Activated gamma-delta T cell treated with Interleukin-2 at 50 U/mL for 16 hours (primary cell): ENCODE data around the gene SHC1.
A peak's percentile ranks its signal among the peaks of the same experiment; 100 is the strongest.

ENCODE experiments used
- DNase-seq: peaks from one replicate; pipeline ENCODE4 v3.0.0-alpha.2; 2020

Gene SHC1

DNA sequence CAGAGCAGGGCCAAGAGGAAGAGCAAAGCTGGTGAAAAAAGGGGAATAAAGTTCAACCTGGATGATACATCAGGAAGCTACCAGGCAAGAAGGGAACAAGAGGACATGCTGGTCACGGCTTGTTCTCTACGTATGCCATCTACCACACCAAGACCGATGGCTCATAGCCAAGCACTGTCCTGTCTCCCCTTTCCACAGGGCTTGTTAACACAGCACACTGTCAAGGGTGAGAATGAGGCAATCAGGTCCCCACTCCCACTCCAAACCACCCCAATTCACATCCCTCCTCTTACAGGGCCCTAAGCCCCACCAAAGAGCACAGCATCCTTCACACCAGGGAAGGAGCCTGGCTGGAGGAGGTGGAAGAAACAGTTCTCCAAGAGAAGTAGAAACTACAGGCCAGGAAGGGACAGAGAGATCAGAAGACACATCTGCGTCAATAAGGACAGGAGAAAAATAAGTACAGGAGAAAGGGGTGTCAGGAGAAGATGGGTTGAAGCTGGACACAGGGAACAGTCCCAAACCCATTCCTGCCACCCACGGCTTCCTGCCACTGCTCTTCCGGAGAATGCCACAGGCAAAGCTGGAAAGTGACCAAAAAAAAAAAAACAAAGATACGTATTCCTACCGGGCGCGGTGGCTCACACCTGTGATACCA lies 923 bp upstream of the SHC1 start:
- DNase-seq = no peak

DNA sequence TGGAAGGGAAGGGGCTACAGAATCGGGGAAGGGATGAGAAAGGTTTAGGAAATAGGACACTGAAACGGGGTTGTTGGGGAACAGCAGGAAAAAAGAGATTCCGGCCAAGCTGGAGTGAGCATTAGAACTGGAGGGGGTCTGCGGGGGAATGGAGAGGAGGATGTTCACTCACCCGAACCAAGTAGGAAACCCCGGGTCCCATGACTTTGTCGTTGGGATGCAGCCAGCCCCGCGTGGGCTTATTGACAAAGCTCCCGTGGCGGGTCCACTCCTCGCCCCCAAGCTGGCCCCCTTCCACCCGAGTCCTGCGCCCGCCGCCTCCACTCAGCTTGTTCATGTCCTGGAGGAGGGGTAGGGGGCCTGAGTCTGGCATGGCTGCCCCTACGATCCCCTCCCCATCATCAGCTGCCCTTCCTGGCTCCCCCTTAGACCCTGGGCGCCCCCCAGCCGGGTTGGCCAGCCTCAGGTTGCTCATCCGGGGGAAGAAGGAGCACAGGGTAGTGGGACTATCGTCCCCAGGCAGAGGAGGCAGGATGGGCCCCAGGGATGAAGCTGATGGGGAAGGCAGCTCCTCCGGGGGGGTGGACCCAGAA lies 591 bp downstream of the SHC1 start:
- no peak for DNase-seq

DNA sequence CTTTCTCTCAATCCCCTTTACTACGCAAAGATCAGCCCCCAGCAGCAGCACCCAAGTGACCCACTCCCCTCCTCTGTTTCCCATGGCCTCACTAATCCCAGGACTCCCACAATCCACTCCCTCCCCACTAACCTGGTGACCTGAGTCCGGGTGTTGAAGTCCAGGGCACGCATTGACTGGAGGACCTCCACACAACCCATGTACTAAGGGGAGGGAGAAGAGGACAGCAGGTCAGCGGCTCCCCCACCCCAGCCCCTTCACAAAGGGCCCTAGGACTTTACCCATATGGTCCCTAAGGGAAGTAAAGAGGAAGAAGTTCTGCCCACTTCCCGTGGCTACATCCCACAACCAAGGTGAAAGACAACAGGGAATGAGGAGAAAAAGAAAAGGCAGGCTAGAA lies 1.3 kb downstream of the SHC1 start:
- DNase-seq = no peak

DNA sequence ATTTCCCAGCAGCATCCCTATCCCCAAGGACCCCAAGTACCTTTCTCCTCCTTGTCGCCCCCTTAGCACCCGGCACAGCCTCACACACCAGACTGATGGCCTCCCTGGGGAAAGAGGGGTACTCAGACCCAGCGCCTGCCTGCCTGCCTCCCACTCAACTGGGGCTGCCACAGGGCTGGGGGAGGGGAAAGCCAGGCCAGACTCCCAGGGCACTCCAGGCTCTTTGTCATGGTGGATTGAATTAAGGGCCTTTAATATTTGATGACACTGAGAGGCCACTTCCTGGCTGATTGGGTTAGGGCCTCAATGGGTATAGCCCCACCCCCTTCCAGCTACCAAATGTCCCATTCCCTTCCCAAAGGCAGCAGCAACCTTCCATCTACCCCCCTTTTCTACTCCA lies 1.8 kb downstream of the SHC1 start:
- DNase-seq = no peak

DNA sequence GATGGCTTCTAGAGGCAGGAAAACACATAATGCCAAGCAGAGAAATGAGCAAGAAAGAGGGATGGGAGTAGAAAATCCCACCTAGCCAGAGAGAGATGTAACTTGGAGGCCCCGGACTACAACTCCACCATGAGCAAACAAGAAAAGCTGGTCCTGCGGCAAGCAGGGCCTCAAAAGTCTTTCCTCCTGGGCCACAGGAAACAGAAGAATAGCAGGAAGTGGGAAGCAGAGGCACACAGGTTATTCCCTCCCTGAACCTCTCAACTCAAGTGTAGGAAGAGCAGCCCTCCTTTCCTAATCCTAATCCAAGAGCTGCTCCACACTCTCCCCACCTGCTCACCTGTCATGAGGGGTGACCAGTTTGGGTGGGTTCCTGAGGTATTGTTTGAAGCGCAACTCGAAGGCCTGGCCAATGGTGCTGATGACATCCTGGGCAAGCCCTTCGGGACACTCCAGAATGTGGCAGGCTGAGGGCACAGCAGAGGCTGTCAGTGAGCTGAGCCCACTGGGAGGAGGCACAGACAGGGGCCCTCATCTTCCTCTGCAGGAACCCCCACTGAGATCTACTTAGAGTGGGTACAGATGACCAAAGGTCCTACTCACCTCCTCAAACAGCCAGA lies 3.1 kb downstream of the SHC1 start:
- DNase-seq = no peak

DNA sequence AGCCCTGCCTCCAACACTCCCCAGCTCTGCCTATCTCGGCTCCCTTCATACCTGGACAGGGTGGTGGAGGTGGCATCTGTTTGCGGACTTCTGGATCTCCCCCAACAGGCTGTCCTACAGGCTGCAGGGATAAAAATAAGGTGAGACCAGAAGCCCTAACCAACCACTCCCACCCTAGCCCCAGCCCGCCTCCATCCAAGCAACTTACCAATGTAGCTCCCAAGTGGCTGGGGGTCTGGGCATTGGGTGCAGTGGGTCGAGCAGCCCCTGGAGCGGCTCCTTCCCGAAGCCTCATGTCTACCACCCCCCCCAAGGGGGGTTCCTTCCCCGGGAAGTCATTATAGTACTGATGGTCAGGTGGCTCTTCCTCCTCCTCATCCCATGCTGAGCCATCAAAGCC lies 4.4 kb downstream of the SHC1 start:
- no peak for DNase-seq

DNA sequence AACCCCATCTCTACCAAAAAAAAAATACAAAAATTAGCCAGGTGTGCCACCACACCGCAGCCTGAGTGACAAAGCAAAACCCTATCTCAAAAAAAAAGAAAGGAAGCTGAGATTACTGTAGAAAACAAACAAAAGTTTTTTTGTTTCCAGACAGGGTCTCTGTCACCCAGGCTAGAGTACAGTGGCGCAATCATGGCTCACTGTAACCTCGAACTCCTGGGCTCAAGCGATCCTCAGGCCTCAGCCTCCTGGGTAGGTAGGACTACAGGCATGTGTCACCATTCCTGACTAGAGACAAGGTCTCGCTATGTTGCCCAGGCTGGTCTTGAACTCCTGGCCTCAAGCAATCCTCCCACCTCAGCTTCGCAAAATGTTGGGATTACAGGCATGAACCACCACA lies 6.2 kb downstream of the SHC1 start:
- DNase-seq = no peak

DNA sequence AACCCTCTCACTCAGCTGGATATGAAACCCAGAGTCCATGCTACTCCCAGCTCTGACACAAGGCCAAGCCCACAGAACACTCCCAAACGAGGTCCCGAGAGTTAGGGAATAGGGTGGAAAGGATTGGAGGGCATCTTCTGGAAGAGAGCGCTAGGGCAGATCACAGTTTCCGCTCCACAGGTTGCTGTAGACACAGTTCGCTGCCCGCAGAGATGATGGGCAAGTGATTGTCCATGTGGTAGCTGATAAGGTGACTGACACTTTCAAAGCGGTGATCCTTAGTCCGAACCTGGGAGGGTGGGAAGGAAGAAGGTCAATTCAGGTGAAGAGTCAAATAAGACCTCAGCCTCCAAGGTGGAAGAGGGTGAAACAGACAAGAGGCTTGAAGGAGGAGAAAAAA lies 6.9 kb downstream of the SHC1 start:
- no peak for DNase-seq

DNA sequence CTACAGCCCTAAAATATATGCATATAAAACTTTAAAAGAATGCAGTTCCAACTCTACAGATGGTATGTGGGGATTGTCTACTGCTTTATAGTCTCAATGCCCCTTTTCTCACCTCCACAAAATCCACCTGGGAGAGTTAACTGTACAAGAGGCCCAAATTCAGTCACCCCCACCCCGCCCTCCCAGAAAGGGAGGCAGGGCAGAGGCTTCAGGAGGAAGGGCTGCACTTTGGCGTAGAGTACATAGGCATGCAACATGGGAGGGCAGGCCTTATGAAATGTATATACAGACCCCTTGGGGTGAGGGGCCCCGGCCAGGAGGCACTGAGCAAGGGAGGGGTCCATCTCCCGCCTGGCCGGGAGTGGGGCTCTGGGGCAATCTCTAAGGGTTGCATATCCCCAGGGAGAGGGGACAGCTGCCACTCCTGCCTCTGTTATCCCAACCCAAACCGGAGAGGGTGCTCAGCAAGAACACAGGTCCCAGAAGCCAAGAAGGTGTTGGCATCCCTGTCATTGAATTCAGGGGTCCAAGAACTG lies 7.7 kb downstream of the SHC1 start:
- no peak for DNase-seq

DNA sequence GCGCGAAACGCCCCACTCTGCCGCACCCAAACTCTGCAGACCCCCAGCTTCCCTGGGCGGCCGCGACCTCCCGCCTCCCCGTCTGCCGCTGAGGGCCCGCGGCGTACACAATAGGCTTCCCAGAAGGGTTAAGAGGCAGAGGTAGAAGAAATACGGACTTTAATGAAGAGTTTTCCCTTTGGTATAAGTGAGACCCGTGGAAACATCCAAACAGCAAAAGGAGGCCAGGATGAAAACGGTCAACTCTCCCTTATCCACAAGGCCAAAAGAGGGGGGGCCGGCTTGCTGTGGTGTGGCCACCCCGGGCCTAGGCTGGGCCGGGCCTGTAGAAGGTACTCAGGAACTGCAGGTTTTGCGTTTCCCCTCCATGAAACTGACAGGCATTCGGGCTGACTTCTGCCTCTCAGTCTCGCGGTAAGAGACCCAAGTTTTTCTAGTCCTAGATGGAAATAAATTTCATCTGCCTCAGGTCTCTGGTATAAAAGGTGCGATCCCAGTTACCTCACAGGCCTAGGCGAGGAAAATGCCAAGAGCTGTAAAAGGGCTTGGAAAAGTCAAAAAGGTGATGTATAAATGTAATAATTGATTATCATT lies 8.3 kb downstream of the SHC1 start:
- no peak for DNase-seq

DNA sequence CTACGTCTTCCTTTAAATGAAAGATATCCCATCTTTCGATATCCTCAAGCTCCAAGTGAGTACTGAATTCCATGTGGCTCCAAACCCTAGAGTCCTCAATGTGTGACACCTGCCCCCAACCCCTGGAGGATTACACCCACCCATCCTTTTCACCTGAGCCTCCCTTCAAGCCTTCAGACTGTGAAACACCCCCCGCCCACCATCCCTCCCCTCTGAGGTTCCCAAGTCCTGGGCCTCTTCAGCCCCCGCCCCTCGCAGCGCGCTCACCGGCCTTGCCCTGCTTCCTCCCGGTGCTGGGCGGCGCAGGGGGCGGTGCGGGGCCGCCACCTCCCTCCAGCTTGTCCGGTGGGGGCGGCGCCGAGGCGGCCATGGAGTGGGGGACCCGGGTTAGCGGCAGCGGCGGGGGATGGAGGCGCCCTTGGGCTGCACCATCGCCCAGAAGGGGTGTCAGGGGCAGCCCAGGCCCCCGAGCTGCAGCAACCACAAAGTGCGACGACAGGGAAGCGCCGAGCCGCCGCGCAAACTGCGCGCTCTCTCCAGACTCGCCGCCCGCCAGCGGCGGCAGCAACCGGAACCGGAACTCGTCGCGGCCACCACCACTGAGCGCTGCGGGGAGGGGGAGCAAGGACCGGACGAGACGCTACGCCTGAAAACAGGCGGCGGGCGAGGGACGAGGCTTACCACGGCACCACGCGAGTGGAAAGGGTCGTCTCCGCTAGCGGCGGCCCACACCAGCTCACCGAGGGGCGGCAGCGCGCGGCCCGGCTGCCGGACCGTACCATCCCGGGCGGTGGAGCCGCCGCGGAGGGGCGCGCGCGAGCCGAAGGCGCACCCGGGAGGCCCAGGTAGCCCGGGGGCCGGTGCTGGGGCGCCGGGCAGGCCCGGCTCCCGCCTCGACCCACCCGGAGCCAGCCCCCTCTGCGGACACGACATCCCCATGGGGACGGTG lies 9.1 kb downstream of the SHC1 start, which contains the start of gene PYGO2:
Gene PYGO2 (minus strand): TSS at position 576 of the 949 bp plus-strand sequence. CDS start 206 bp downstream, at position 370.
- DNase-seq = peak; percentile 76

DNA sequence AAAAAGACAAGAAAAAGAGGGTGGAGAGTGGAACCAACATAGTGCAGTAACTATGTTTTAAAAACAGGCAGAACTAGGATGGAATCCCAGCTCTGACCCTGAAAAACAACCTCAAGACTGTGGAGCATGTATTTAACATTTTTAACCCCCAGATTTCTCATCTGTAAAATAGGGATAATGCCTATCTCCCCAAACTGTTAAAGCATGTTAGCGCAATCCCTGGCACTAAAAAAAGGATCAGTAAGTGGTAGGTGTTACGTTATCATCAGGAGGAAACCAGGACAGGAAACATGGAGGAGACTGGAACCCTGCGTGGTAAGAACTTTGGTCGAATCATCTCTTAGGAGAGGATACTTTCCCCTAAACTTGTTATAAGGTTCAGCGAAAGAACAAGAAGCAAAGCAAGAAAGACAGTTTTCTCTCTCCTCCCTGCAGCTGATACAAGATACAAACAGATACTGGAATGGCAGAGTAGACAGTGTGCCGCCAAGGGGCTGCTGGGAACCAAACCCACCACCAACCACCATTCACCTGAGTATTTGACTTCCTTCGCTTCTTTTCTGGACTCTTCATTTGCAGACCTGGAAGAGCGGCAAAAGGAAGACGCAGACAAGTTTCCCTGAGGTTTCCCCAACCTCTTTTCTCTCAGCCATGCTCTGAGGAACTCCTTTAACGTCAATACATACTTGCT lies 10.0 kb downstream of the SHC1 start:
- no peak for DNase-seq

DNA sequence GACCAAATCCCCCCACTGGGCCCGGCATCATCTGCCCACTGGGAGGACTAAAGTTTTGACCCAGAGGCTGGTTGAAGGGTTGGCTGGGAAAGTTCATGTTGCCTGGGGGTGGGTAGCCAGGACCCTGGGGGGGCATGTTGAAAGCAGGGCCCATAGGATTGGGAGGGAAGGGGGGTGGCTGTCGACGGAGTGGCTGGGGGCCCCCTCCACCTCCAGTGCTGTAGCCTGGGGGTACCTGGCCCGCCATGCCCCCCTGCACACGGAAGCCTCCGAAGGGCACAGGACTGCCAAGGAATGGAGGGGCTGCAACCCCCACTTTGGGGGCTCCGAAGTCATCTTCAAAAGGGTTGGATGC lies 11.1 kb downstream of the SHC1 start:
- DNase-seq = no peak

DNA sequence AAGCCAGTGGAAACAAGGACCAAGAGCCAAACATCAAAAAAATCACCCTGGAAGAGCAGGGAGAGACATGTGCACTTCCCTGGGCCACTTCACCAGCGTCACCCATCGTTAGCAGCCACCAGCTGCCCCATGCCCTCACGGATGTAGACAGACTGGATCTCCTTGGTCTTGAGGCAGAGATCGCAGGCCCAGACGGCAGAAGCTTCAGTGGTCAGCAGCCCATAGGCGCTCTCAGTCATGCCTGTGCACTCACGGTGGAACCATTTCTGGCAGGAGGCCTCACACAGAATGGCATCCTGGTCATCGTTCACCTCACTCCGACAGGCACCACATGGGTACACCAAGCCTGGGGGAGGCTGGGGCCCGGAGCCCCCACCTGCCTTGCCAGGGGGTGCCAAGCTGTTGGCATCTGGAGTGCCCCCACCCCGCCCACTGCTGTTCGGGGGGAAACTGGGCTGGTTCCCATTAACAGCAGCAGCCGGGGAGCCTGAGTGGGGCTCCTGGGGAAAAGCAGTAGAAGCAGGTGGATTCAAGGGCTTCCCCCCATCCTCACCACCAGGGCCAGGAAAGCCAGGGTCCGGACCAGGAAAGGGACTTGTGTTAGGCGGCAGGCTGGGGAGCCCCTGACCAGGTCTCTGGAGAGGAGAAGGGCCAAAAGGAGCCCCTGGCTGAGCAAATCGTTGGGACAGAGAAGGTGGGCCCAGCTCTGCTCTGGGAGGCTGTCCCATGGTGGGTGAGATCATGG lies 11.7 kb downstream of the SHC1 start:
- DNase-seq = no peak

DNA sequence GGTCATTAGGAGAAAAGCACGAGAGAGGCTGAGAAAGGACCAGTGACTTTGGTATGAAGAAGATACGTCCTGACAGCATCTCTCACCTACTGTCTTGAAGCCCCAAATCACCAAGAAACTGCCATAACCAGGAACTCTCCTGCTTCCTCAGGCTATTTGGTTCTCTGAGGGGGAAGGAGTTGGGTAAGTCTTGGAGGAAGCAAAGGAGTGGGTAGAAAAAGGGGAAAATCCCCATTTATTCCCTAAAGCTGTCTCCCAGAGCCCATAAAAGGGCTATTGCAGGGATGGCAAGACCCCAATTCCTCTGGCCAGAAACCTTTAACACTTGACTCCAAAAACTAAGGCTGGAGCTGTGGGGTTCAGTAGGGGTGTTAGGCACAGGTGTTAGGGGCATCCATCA lies 12.5 kb downstream of the SHC1 start:
- DNase-seq = no peak

DNA sequence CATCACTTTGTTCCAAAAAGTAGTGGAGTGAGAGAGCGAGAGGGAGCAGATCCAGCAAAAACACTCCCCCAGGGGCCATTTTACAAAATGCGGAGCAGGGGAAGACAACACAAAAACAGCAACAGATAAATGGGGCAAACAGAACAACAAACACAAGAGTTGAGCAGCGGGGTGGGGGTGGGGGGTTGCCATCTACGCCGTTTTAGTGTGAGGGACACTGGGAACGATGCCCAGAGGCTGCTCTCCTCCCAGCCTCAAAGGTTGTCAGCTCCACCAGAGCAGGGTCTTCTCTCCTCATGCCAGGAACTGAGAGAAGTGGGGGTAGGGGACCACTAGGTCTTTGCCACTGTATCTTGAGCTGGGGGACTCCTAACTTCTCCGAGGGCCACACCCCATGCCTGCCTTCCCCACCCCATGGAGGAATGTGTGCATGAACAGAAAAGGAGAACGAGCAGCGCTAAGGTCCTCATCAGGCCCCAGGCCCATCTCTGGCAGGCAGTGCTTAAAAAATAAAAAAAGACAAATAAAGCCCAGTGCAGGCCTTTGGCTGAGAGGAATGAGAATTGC lies 13.4 kb downstream of the SHC1 start:
- DNase-seq = no peak

DNA sequence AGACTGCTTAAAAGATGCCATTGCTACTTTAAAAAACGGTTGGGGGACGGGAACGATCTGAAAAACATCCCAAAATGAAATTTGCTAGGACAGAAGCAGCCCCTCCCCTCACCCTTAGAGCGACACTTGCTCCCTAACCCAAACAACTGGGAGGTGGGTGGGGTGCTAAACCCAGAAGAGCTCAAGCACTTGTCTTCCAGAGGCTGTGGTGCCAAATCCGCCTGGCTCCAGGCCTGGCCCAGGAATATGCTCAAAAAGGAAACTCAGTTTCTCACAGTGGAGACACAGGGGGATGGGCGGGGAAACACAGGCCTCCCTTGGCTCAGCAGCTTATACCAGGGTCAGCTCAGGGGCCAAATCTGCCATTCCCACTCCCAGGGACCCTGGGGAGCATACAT lies 14.0 kb downstream of the SHC1 start:
- DNase-seq = no peak

DNA sequence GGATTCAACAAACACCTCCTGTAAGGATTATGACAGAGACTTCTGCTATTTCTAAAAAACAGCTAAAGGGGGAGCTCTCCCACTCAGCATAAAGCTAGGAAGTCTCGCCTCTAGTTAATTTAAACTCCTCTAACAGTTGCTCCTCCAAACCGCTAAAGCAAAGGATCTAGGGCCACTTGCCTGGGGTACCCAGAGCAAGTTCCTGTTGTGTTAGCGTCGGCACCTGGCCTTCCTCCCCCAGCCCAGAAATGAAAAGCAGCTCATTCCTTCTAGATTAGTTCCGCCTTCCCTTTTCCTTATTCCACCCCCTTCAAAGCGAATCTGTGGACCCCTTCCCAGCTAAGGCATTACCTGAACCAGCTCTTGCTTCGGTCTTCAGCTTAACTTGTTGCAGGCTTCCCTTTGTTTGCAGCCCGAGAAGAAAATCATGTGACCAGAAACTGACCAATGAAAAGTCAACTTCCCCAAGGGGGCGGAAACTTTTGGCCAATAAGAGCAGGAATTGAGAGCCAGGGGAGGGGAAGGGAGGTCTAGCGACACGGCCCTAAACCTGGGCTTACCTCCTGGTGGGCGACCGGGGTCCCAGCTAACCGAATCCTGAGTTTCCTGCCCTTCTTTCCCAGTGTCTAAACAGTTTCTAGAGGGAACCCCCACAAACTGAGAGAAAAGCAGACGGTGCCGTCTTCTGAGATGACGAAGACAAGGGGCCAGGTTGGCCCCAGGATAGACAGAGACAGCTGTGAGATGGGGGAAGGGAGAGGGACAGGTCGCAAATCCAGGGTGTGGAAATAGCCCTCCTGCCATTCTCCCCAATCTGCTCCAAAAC lies 14.6 kb downstream of the SHC1 start, which contains the start of gene PBXIP1:
Gene PBXIP1 (minus strand): TSS at position 382 of the 826 bp plus-strand sequence. CDS start 2,378 bp downstream, outside the sequence.
- peak; percentile 79 for DNase-seq

DNA sequence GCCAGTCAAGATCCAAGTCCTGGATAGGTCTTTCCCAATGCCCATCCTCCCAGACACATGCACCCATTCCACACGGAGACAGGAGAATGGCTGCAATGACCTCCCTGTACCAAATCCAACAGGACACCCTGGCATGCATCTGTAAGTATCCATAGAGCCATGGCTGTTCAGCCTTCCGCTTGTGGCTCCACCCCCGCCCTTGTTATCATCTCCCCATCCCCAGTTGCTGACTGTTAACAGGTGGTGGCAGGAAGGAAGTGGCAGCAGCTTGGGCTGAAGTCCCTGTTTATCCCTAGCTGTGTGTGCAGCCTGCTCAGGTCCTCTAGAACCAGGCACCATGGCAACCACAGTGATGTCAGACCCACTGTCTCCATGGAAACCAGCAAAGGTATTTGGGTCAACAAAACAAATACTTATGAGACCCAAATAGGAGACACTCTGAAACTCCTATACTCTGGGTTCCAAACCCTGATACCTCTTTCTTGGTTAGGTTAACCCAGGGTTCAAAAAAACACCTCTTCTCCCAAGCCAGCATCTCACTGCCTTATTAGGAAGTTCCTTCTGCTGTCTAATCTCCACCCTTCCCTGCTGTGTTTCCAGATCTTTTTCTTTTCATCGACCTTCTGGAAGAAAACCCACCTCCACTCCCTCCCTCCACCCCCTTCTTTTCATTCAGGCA lies 15.4 kb downstream of the SHC1 start:
- DNase-seq = peak; percentile 88
